Endodermal cell (in vitro differentiated cells): Measurements from ENCODE around the gene CEACAM6. TPM values are rescaled to one million over a fixed set of nuclear protein-coding genes. Genes with fewer than 3 reads are reported as not detected.

ENCODE experiments used
- DNase-seq: peaks from one replicate; pipeline ENCODE4 v3.0.0-alpha.2; 2017
- H3K27ac ChIP-seq: 2 replicates; pipeline ENCODE4 v1.5.1; 2013; ENCODE audit warnings: mild to moderate bottlenecking, low read depth, low read length, moderate library complexity
- H3K27me3 ChIP-seq: 2 replicates; pipeline ENCODE4 v1.6.1; 2013; ENCODE audit warnings: mild to moderate bottlenecking, low read length, moderate library complexity; ENCODE audit not compliant: insufficient read depth, control insufficient read depth, poor library complexity, severe bottlenecking
- H3K36me3 ChIP-seq: 2 replicates; pipeline ENCODE4 v1.7.0; 2013; ENCODE audit warnings: mild to moderate bottlenecking, low read length, moderate library complexity; ENCODE audit not compliant: control insufficient read depth, insufficient read depth
- H3K4me1 ChIP-seq: one replicate; pipeline ENCODE4 v1.7.0; 2013; ENCODE audit warnings: low read length; ENCODE audit not compliant: control insufficient read depth, insufficient read depth
- H3K4me3 ChIP-seq: 2 replicates; pipeline ENCODE4 v1.5.1; 2013; ENCODE audit warnings: mild to moderate bottlenecking, low read length, moderate library complexity
- H3K9ac ChIP-seq: 2 replicates; pipeline ENCODE4 v1.6.1; 2013; ENCODE audit warnings: mild to moderate bottlenecking, low read length, moderate library complexity; ENCODE audit not compliant: poor library complexity, severe bottlenecking; ENCODE audit errors: extremely low read depth
- H3K9me3 ChIP-seq: 2 replicates; pipeline ENCODE4 v1.6.1; 2013; ENCODE audit warnings: mild to moderate bottlenecking, low read length, moderate library complexity; ENCODE audit not compliant: control insufficient read depth
- H3K27ac Mint-ChIP-seq: 2 replicates; pipeline ENCODE4 v1.8.0; 2020; ENCODE audit warnings: mixed read lengths
- H3K27me3 Mint-ChIP-seq: 2 replicates; pipeline ENCODE4 v1.8.0; 2021; ENCODE audit warnings: mild to moderate bottlenecking, mixed read lengths; ENCODE audit not compliant: insufficient read depth
- H3K36me3 Mint-ChIP-seq: 2 replicates; pipeline ENCODE4 v1.8.0; 2020; ENCODE audit warnings: low read depth, mixed read lengths
- H3K4me1 Mint-ChIP-seq: 2 replicates; pipeline ENCODE4 v1.8.0; 2020; ENCODE audit warnings: mixed read lengths
- H3K4me3 Mint-ChIP-seq: 2 replicates; pipeline ENCODE4 v1.8.0; 2020; ENCODE audit warnings: mild to moderate bottlenecking, moderate library complexity, mixed read lengths
- H3K9me3 Mint-ChIP-seq: 2 replicates; pipeline ENCODE4 v1.8.0; 2020; ENCODE audit warnings: mild to moderate bottlenecking, mixed read lengths
- WGBS, 2 experiments: methylation state at CpG; one replicate each; pipeline versions ENCODE4 v1.1.5 to v1.1.7; 2013; ENCODE audit warnings: missing lambda C conversion rate in 2 of 2, mixed read lengths in 1 of 2; ENCODE audit not compliant: insufficient coverage in 1 of 2, insufficient read length in 1 of 2; 5-methylcytosine and 5-hydroxymethylcytosine counted together
- total RNA-seq, 2 donors: library from RNA; stranded (reverse); fragmentation: NEBNext Ultra II Directional in 1 of 2; extraction: Animal tissue kit (Norgen Biotek cat#: 25700) in 1 of 2; gene quantifications; 2 replicates in 1 of 2; 3 replicates in 1 of 2; pipeline ENCODE4 v1.2.1, GENCODE V29; 2021
- TF ChIP-seq, protein P1 (sequence below): fragments of 200-600 bp; sonication (generic); conservative IDR thresholded peaks from 2 replicates; pipeline ENCODE4 v1.5.0; 2021; ENCODE audit warnings: antibody characterized with exemption, mild to moderate bottlenecking

Gene CEACAM6
- total RNA-seq, 2 donors from 2014 or later, result not detected

DNA sequence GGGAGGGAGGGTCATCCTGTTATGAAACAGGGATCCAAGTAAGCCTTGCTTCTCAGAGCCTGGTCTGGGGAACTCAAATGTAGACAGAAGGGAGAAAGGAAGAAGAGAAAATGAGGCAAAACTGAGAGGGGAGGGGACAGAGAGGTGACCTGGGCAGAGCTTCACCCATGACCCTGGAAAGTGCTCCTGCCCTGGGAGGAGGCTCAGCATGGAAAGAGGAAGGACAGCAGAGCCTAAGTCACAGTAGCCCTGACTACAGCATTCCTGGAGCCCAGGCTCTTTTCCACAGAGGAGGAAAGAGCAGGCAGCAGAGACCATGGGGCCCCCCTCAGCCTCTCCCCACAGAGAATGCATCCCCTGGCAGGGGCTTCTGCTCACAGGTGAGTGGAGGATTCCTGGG is 41.0 kb downstream of the CEACAM6 start, which contains the start of gene CEACAM3:
TSS of gene CEACAM3 (plus strand) at position 226 of the 400 bp plus-strand sequence. CDS start at position 317, 91 bp downstream.
- Histone ChIP-seq H3K9ac (no peak within 1 kb of the TSS), H3K9me3 (no peaks in the 10 kb centered on the region), H3K27ac (no peak within 1 kb of the TSS), H3K36me3 (no peaks in the 10 kb centered on the region), H3K4me3 (no peak within 1 kb of the TSS), H3K27me3 (peaks cover 10% of the 10 kb centered on the region), H3K4me1 (no peaks in the 10 kb centered on the region)
- Mint-ChIP-seq H3K9me3 (peaks cover 3% of the 10 kb centered on the region), H3K4me1 (peaks cover 2% of the 10 kb centered on the region), H3K27me3 (peaks cover 31% of the 10 kb centered on the region), H3K4me3 (no peak within 1 kb of the TSS), H3K36me3 (no peaks in the 10 kb centered on the region), H3K27ac (no peak within 1 kb of the TSS)
- TF ChIP-seq, protein P1, sequence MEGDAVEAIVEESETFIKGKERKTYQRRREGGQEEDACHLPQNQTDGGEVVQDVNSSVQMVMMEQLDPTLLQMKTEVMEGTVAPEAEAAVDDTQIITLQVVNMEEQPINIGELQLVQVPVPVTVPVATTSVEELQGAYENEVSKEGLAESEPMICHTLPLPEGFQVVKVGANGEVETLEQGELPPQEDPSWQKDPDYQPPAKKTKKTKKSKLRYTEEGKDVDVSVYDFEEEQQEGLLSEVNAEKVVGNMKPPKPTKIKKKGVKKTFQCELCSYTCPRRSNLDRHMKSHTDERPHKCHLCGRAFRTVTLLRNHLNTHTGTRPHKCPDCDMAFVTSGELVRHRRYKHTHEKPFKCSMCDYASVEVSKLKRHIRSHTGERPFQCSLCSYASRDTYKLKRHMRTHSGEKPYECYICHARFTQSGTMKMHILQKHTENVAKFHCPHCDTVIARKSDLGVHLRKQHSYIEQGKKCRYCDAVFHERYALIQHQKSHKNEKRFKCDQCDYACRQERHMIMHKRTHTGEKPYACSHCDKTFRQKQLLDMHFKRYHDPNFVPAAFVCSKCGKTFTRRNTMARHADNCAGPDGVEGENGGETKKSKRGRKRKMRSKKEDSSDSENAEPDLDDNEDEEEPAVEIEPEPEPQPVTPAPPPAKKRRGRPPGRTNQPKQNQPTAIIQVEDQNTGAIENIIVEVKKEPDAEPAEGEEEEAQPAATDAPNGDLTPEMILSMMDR, result no peak
- no peak for DNase-seq

DNA sequence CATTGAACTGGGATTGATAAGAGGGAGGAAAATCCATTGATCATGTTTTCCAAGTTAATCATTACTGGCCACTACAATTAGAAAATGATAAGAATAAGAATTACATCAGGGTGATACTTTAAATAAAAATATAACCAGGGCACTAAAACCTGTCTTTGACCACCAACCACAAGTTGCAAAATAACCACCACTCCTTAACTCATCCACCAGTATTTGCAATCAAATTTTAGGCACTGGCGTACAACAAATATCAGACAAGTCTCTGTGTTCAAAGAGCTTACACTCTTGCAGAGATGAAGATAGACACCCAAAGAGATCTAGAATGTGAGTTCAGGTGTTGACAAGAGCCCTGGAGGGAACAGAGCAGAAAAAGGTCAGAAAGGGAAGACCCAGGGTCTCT is 41.6 kb downstream of the CEACAM6 start:
- peaks cover 9% of the 10 kb centered on the region for H3K27me3 ChIP-seq
- H3K9ac ChIP-seq, result no peak overlapping the region
- TF ChIP-seq, protein P1, result no peak
- Mint-ChIP-seq H3K9me3 (peaks cover 8% of the 10 kb centered on the region), H3K36me3 (no peaks in the 10 kb centered on the region), H3K27ac (no peak overlapping the region), H3K4me3 (no peak overlapping the region), H3K4me1 (peaks cover 2% of the 10 kb centered on the region), H3K27me3 (peaks cover 27% of the 10 kb centered on the region)
- DNase-seq, result no peak
- no peaks in the 10 kb centered on the region for H3K9me3 ChIP-seq
- WGBS, 2 experiments, result 83 to 89% methylated on average over 1 of the region's 1 CpG
- H3K36me3 ChIP-seq, result no peaks in the 10 kb centered on the region
- no peak overlapping the region for H3K4me3 ChIP-seq
- no peak overlapping the region for H3K27ac ChIP-seq
- no peaks in the 10 kb centered on the region for H3K4me1 ChIP-seq

DNA sequence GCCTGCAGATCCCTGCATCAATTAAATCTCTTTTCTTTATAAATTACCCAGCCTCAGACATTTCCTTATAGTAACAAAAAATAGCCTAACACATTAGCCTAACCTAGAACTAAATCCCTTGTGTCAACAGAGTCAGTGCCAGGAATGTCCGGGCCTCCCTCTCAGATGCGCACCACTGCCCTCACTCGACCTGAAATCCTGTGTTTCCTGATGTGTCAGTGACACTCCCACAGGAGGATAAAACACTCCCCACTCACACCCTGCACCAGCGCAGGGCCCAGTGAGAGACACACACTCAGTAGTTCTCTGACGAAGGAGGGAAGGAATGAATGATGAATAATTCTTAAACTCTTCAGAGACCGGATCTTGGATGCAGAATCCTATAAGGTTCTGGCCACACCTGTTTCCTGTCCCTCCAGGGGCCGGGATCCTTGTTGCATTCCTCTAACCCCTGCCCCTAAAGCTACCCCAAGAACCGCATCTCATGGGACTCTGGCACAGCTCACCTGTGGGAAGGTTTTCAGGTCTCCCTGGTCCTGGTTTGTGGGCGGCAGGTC is 44.2 kb downstream of the CEACAM6 start:
- Mint-ChIP-seq H3K36me3 (no peaks in the 10 kb centered on the region), H3K27me3 (peaks cover 17% of the 10 kb centered on the region), H3K27ac (no peak overlapping the region), H3K4me3 (no peak overlapping the region), H3K9me3 (peaks cover 21% of the 10 kb centered on the region), H3K4me1 (peaks cover 2% of the 10 kb centered on the region)
- WGBS, 2 experiments, result 65 to 85% methylated on average over 3 to 9 of the region's 9 CpGs
- DNase-seq, result no peak
- Histone ChIP-seq H3K36me3 (no peaks in the 10 kb centered on the region), H3K4me3 (no peak overlapping the region), H3K4me1 (no peaks in the 10 kb centered on the region), H3K27ac (no peak overlapping the region), H3K9me3 (no peaks in the 10 kb centered on the region), H3K27me3 (peaks cover 5% of the 10 kb centered on the region), H3K9ac (no peak overlapping the region)
- TF ChIP-seq, protein P1, result no peak
